HepG2 (cell line): Measurements from ENCODE around the gene RNPEPL1. TPM values are rescaled to one million over a fixed set of nuclear protein-coding genes. Genes with fewer than 3 reads are reported as not detected.
A peak's percentile ranks its signal among the peaks of the same experiment; 100 is the strongest.

Experiments used
- EEA1 ChIP-seq: sonication (generic); formaldehyde crosslinking; IDR thresholded peaks from 2 replicates; pipeline ENCODE4 v1.5.1; 2020; ENCODE audit warnings: mild to moderate bottlenecking, missing genetic modification reagents, borderline replicate concordance
- NAIF1 ChIP-seq: sonication (generic); formaldehyde crosslinking; IDR thresholded peaks from 2 replicates; pipeline ENCODE4 v1.5.0; 2020; ENCODE audit warnings: mild to moderate bottlenecking, missing genetic modification reagents, borderline replicate concordance
- NFE2 ChIP-seq: sonication (generic); formaldehyde crosslinking; IDR thresholded peaks from 2 replicates; pipeline ENCODE4 v1.4.0; 2020; ENCODE audit warnings: missing genetic modification reagents
- NR0B2 ChIP-seq: sonication (generic); formaldehyde crosslinking; IDR thresholded peaks from 2 replicates; pipeline ENCODE4 v1.4.0; 2020; ENCODE audit warnings: mild to moderate bottlenecking, missing genetic modification reagents
- REST ChIP-seq, 2 experiments: IDR thresholded peaks; 2 replicates each; pipeline ENCODE4 v1.6.1; 2011 to 2012; ENCODE audit warnings: low read length in 2 of 2, borderline replicate concordance in 1 of 2, low read depth in 1 of 2, mild to moderate bottlenecking in 1 of 2, moderate library complexity in 1 of 2
- THAP8 ChIP-seq: sonication (generic); formaldehyde crosslinking; IDR thresholded peaks from 2 replicates; pipeline ENCODE4 v1.5.1; 2020; ENCODE audit warnings: missing genetic modification reagents, mild to moderate bottlenecking, borderline replicate concordance
- ZFAT ChIP-seq: sonication (generic); formaldehyde crosslinking; conservative IDR thresholded peaks from 2 replicates; pipeline ENCODE4 v1.8.1; 2023; ENCODE audit warnings: missing genetic modification reagents, inconsistent platforms
- ZMAT3 ChIP-seq: sonication (generic); formaldehyde crosslinking; conservative IDR thresholded peaks from 2 replicates; pipeline ENCODE4 v1.7.0; 2021; ENCODE audit warnings: missing genetic modification reagents
- ZNF12 ChIP-seq: sonication (generic); formaldehyde crosslinking; IDR thresholded peaks from 2 replicates; pipeline ENCODE4 v1.5.0; 2020; ENCODE audit warnings: missing genetic modification reagents
- ZNF331 ChIP-seq: sonication (generic); formaldehyde crosslinking; IDR thresholded peaks from 2 replicates; pipeline ENCODE4 v1.4.0; 2020; ENCODE audit warnings: missing genetic modification reagents
- ZNF468 ChIP-seq: sonication (generic); formaldehyde crosslinking; IDR thresholded peaks from 2 replicates; pipeline ENCODE4 v1.8.0; 2022; ENCODE audit warnings: mild to moderate bottlenecking, moderate library complexity, missing genetic modification reagents
- ZNF558 ChIP-seq: sonication (generic); formaldehyde crosslinking; IDR thresholded peaks from 2 replicates; pipeline ENCODE4 v1.9.0; 2022; ENCODE audit warnings: mild to moderate bottlenecking, missing genetic modification reagents, borderline replicate concordance
- ZNF567 ChIP-seq: sonication (generic); formaldehyde crosslinking; IDR thresholded peaks from 2 replicates; pipeline ENCODE4 v1.8.1; 2023; ENCODE audit warnings: mild to moderate bottlenecking, missing genetic modification reagents, borderline replicate concordance
- ZNF646 ChIP-seq: sonication (generic); formaldehyde crosslinking; IDR thresholded peaks from 2 replicates; pipeline ENCODE4 v1.9.0; 2021; ENCODE audit warnings: mild to moderate bottlenecking, missing genetic modification reagents
- ZNF773 ChIP-seq: sonication (generic); formaldehyde crosslinking; IDR thresholded peaks from 2 replicates; pipeline ENCODE4 v1.4.0; 2020; ENCODE audit warnings: missing genetic modification reagents, borderline replicate concordance
- ZNF790 ChIP-seq: sonication (generic); formaldehyde crosslinking; IDR thresholded peaks from 2 replicates; pipeline ENCODE4 v1.8.0; 2022; ENCODE audit warnings: missing genetic modification reagents, mild to moderate bottlenecking, borderline replicate concordance
- ZNF879 ChIP-seq: sonication (generic); formaldehyde crosslinking; IDR thresholded peaks from 2 replicates; pipeline ENCODE4 v1.8.1; 2023; ENCODE audit warnings: missing genetic modification reagents
- polyA plus RNA-seq, 8 experiments: library from polyadenylated mRNA; depleted of rRNA in 3 of 8; stranded (reverse) in 7 of 8; unstranded in 1 of 8; fragments of >200 nt; fragmentation: Illumina TruSeq in 4 of 8; extraction: Trizol in 4 of 8; gene quantifications; 2 replicates each; pipeline versions ENCODE4 v1.2.1 to v1.2.3, GENCODE V29; 2011 to 2016; ENCODE audit warnings: low read depth in 4 of 8, missing spikeins in 1 of 8, mixed read lengths in 1 of 8; ENCODE audit not compliant: insufficient read depth in 1 of 8
- total RNA-seq, 5 experiments: library from RNA; depleted of rRNA; stranded (reverse); fragments of >200 nt; fragmentation: Illumina TruSeq; extraction: Trizol; gene quantifications; 2 replicates each; pipeline ENCODE4 v1.2.3, GENCODE V29; 2016; ENCODE audit warnings: low read depth in 1 of 5

Gene RNPEPL1
- total and polyA plus RNA-seq, 2 of the 13 experiments (the other 11 are each of a cell fraction or from before 2014, with no cell fraction given): 13.0 to 18.0 TPM

GRCh38 chr2:240560480-240561324 is 7.6 kb upstream of the RNPEPL1 start (continued):
- TF ChIP-seq ZNF646: no peak
- TF ChIP-seq ZNF790: peak; percentile 99
- peak; percentile 76; the same call in 1 of the 2 replicates for TF ChIP-seq EEA1 (CRISPR knock-in tag)
- TF ChIP-seq ZNF567: no peak
- peak in 1 of 2 experiments; percentile 54; a peak in 1 of 4 replicates for TF ChIP-seq REST (IDR thresholded peaks at IDR 0.05; ENCODE audit: borderline replicate concordance in 1 of 2, low read depth in 1 of 2, low read length in 2 of 2)
- TF ChIP-seq ZNF12: 0 out of 2 replicates have a peak, but pooled peaks have one; percentile 8
- TF ChIP-seq ZNF879: peak; percentile 85
- TF ChIP-seq THAP8 (CRISPR knock-in tag): peak; percentile 3; the same call in 1 of the 2 replicates
- TF ChIP-seq ZNF773 (CRISPR knock-in tag): peak; percentile 76; the same call in 1 of the 2 replicates
- TF ChIP-seq ZNF331 (CRISPR knock-in tag): peak; percentile 64
- no peak for TF ChIP-seq ZFAT (CRISPR knock-in tag)
- peak; percentile 18; the same call in 1 of the 2 replicates for TF ChIP-seq NAIF1 (CRISPR knock-in tag)
- no peak for TF ChIP-seq NFE2 (CRISPR knock-in tag)
- TF ChIP-seq ZMAT3 (CRISPR knock-in tag): peak; percentile 88; the same call in 1 of the 2 replicates
- peak; percentile 73; the same call in 1 of the 2 replicates for TF ChIP-seq ZNF558
- TF ChIP-seq ZNF468 (CRISPR knock-in tag): no peak
- peak; percentile 85 for TF ChIP-seq NR0B2 (CRISPR knock-in tag)
